Memory B cell (primary cell): ENCODE measurements around the gene NIPSNAP3A.
A peak's percentile ranks its signal among the peaks of the same experiment; 100 is the strongest.

Experiments used
- ATAC-seq: fragments of 150-1000 bp; cut with Tn5 transposase; 2 replicates; pipeline ENCODE4 v1.10.0; 2021; ENCODE audit warnings: low read depth, mild to moderate bottlenecking, moderate library complexity
- DNase-seq, 2 donors: peaks; one replicate each; pipeline ENCODE4 v3.0.0; 2022; ENCODE audit warnings: low spot score in 2 of 2
- H3K27ac Mint-ChIP-seq: one replicate; pipeline ENCODE4 v1.8.0; 2022; ENCODE audit warnings: mild to moderate bottlenecking, moderate library complexity, mixed read lengths
- H3K27me3 Mint-ChIP-seq: one replicate; pipeline ENCODE4 v1.8.0; 2022; ENCODE audit warnings: mixed read lengths
- H3K36me3 Mint-ChIP-seq: one replicate; pipeline ENCODE4 v1.8.0; 2022; ENCODE audit warnings: mild to moderate bottlenecking, mixed read lengths
- H3K4me1 Mint-ChIP-seq: one replicate; pipeline ENCODE4 v1.8.0; 2022; ENCODE audit warnings: mixed read lengths
- H3K4me3 Mint-ChIP-seq: one replicate; pipeline ENCODE4 v1.8.0; 2022; ENCODE audit warnings: mild to moderate bottlenecking, moderate library complexity, mixed read lengths
- H3K9me3 Mint-ChIP-seq: one replicate; pipeline ENCODE4 v1.8.0; 2022; ENCODE audit warnings: mixed read lengths

NIPSNAP3A gene

DNA sequence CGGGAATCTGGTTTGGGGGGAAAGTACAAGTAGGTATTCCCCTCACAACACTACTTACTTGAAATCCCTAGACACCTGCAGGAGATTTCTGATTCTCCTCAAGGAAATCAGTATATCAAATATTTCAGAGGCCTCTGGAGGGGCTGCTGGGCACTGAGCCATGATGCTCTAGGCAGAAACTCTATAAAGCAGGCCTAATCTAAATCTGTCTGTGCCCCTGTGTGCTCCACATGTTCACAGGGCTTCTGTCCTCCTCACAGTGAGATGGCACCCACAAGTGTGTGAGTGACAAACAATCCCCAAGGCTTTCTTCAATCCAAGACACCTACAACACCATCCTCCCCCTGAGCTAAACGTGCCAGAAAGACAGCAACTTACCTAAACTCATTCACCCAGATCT lies 55.4 kb downstream of the NIPSNAP3A start:
- ATAC-seq = no peak
- Mint-ChIP-seq H3K4me1 (no peaks in the 10 kb centered on the region), H3K27me3 (no peaks in the 10 kb centered on the region), H3K9me3 (no peaks in the 10 kb centered on the region), H3K27ac (no peak overlapping the region), H3K36me3 (peaks cover 33% of the 10 kb centered on the region), H3K4me3 (no peak overlapping the region)
- no peak for DNase-seq

DNA sequence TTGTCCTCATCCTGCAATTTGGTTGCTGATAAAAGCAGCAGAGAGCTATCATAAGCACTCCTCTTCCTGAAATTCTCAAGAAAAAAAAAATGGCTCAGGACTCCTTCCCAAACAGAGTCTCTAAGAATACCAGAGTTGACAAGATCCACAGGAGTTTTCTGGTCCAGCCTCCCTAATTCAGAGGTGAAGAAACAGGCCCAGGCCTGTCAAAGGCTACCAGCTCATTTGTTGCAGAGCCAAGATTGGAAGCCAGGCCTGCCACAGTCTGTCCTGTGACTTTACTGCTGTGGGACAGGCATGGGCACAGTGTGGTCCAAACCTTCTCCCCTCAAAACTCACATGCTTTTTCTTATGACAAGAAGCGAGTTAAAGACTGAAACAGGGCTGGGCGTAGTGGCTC lies 58.0 kb downstream of the NIPSNAP3A start:
- DNase-seq (no peak), ATAC-seq (no peak)
- H3K36me3 Mint-ChIP-seq = peaks cover 30% of the 10 kb centered on the region
- H3K27ac Mint-ChIP-seq = no peak overlapping the region
- no peak overlapping the region for H3K4me3 Mint-ChIP-seq
- H3K27me3 Mint-ChIP-seq = no peaks in the 10 kb centered on the region
- H3K4me1 Mint-ChIP-seq = no peaks in the 10 kb centered on the region
- H3K9me3 Mint-ChIP-seq = no peaks in the 10 kb centered on the region

DNA sequence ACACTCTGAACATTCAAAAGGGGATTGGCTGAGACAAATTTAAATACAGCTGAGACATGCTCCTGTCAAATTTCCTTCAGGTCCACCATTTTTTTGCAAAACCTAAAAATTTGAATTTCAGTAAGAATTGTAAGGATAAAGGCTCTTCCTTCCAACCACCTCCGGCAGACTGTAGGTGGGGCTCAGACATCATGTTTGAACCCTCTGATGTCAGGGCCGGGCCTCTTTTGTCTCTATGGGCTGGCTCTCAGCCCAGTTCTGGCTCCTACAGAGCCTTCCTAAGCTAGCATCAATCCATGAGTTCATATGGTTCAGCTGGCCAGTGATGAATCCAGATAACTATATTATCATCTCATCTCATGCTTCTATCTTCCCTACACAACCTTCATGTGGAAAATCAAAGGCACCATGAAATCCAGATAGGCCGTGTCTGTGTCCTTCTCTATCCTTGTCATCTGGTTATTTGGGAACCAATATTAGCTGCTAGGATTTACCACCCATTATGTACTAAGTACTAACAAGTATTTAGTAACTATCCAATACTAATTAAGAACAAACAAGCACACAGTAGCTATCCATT lies 60.6 kb downstream of the NIPSNAP3A start:
- H3K27ac Mint-ChIP-seq = no peak overlapping the region
- H3K9me3 Mint-ChIP-seq = no peaks in the 10 kb centered on the region
- peaks cover 32% of the 10 kb centered on the region for H3K36me3 Mint-ChIP-seq
- no peaks in the 10 kb centered on the region for H3K4me1 Mint-ChIP-seq
- DNase-seq = no peak
- no peak overlapping the region for H3K4me3 Mint-ChIP-seq
- H3K27me3 Mint-ChIP-seq = no peaks in the 10 kb centered on the region
- peak; percentile 32 for ATAC-seq
